GM18505 (cell line): ENCODE results near the gene ZXDC.

Source experiments
- ATAC-seq: cut with Tn5 transposase; IDR thresholded peaks from one replicate; pipeline ENCODE4 v1.9.1; 2021; ENCODE audit not compliant: unreplicated experiment
- POLR2A ChIP-seq: IDR thresholded peaks from 4 replicates; pipeline ENCODE4 v1.6.1; 2011; ENCODE audit warnings: borderline replicate concordance; ENCODE audit not compliant: insufficient read depth, insufficient read length; ENCODE audit errors: extremely low read depth

The ZXDC gene

DNA sequence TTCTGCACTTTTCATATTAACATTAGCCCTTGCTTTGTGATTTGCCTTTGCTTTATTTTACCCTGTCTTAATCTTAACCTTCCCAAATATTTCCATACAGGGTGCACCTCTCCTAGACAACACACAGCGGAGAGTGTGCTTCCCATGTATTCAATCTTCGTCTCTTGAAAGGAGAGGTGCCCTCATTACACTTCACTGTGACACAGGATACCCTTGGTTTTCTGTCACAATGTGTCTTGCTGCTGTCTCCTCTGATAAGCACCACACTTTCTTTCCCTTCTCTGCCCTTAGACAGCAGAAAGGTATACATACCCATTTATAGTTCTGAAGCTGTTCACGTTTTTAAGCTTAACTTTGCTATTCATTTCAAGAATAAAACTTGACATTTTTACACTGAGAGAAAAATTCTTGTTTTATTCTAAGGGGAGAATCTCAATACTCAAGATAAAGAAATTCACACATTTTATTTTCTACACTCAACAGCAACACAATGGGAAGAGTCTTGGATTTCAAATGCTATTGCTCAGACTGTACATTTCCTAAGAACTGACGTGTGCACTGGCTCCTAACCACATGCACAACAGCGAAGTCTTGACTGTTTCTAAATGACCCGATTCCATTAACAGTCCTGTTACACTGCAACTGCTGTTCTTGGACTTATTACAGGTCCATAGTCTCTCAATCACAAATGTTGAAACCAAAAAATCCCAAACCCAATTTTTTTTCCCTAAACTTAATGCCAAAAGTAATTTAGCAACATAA, 21.1 kb downstream of the ZXDC start:
- no peak for ATAC-seq
- TF ChIP-seq POLR2A: no peak

DNA sequence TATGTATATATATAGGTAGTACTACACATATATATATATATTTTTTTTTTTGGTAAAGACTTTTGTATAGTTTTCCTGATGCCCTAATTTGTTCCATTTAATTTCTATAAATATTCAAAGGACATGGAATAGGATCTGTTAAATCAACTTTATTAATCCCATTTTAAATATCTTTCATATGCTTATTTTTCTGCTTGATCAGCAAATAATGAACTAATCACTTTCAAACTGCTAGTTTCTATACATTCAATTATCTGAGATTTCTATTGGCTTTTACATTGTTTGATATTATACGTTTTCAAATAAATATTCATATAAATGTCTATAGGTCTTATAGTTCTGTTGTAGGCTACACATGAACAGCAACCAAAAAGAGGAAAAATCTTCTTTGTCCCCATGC, 21.7 kb downstream of the ZXDC start:
- no peak for TF ChIP-seq POLR2A
- no peak for ATAC-seq

DNA sequence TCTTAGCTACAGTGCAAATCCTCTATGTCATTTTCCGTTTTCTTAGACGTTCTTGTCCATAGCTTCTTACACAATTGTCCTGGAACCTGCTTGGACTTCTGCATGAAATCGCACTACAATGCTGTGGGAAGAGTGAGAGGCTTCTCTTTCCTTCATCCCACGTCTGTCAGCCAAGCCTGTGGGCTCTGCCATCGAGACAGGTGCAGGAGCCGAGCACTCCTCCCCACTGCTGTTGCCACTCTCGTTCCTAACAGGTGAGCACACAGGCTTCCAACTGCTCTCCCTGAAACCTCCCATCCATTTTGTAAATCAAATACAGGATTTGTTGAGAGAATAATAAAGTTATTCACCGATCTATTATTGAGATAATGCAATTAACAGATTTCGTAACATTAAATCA, 23.5 kb downstream of the ZXDC start:
- TF ChIP-seq POLR2A: no peak
- no peak for ATAC-seq

DNA sequence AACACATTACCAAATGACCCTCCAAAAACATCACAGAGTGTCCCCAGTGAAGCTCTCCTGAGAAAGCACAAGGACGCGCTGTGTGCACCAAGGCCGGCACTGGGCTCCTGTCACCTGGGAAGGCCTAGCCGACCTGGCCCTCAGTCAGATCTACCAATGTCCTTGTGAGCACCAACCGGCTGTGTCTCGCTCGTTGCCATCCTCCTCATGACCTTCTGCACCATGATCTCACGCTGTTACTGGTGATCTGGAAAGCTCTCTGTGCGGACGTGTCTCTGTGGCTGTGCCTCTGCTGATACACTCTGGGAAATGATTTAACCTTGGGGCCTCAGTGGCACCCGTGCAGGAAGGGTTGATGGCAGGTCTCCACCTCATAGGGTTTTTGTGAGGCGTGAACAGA, 24.2 kb downstream of the ZXDC start:
- ATAC-seq: no peak
- no peak for TF ChIP-seq POLR2A

DNA sequence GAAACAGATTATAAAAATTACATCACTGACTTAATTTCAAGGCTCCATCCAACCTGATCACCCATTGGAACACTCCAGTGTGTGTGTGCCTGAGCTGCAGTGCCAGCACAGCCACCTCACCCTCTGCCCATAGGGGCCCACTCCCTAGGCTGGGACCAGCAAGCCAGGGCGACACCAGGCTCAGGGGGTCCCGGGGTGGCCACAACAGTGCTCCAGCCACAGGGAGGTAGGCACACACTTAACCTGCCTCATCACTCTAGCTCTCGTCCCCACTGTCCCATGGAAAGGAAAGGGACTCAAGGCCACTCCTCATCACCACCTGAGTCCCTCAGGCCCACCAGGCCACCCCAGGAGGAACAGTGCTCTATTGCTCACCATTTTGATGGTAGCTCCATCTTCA, 24.9 kb downstream of the ZXDC start:
- no peak for TF ChIP-seq POLR2A
- ATAC-seq: no peak

DNA sequence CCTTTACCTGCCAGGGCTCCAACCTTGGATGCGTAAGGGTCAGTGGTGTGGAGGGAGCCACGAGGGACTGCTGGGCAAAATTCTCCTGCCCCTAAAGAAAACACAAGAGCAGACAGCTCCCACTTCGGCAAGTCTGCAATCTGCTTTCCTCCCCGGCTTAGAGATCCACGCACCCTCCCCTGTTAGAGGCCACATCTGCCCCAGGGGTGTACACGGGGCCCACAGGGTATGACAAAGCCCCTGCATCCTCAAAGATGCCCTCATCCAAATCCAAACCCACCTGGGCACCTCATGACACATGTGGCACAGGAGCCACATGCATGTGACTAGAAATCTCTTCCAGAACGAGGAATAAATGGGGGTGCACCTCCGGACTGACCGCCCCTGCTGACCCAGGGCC, 25.5 kb downstream of the ZXDC start:
- TF ChIP-seq POLR2A: no peak
- ATAC-seq: no peak

DNA sequence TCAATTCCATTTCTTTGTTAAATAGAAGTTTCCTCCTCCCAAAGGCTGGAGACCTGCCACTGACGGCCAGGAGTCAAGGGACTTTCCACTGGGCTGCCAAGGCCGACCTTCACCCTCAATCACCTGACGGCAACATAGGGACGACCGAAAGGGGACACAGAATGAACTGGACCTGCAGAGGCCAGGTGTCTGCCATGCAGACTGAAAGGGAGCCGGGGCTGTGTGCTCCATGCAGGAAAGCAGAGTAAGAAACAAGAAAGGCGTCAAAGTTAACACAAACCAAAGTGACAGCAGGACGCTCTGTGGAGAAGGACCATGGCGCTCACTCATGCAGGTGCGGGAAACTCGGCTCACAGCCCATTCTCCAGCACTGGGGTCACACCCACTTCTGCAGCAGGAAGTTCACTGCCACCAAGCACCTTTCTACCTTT, 26.1 kb downstream of the ZXDC start:
- no peak for TF ChIP-seq POLR2A
- no peak for ATAC-seq

DNA sequence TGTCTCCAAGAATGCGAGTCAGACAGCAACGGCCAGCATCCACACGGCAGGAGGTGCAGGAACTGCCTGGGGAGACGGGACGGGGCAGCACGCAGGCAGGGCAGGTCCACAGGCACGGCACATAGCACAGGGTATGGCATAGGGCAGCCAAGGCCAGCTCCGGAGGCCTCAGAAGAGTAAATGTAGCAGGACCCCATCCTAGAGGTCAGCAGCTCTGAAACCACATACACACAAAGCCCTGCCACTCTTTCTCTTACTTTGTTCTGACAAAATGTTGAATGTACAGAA, 26.9 kb downstream of the ZXDC start:
- no peak for TF ChIP-seq POLR2A
- ATAC-seq: no peak

DNA sequence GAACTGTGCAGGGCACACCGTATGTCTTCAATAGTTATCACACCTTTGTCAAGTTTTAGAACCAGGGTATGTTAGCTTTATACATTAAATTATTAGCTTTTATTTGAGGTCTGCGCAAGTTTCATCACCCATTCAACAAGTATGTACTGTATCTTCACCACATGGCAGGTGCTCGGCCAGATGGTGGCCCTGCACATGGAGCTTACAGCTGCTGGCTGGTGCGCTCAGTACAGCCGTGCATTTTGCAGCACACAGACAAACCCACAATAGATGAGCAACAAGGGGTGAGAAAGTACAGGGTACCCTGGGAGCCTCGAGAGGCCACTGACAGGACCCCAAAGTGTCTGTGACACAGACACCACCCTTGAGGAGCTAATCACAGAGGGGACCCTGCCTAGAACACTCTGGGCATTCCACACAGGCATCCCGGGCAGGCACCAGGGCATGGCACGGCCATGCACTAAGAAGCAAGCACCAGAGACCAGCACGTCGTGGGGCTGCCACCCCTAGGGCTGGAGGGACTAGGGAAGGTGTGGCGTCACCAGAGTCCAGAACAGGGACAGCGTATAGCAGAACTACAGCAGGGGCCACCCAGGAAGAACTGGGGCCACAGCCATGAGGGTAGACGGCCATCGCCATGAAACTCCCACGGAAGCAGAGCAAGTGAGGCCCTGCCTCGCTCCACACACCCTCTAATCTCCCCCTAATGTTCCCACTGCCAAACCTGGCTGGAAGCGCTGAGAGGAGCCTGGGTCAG, 27.4 kb downstream of the ZXDC start:
- TF ChIP-seq POLR2A: no peak
- ATAC-seq: no peak

DNA sequence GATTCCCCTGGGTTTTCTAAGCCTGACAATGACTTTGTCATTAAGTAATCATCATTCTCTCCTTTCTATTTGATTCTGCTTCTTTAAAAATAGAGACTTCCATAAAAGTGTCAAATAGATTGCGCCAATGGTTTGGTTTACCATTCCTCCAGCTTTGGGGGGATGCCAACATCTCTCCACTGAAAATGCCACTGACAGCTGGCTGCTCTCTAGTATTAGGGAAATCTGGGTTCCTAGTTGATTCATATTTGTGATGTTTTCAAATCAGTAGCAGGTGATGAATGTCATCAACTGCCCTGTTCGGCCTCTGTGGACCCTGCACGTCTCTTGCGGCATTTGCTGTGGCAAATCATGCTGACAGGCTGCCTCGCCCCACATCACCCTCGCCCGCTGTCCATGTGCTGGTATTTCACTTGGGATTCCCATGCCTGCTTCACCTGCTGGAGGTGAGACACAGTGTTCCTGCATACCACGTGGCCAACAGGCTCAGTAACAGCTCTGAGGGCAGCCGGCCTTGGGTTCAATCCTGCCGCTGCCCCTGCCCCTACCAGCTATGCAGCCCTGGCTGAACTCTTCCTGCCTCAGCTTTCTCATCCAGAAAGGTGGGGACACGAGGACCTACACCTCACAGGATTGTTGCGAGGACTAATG, 28.1 kb downstream of the ZXDC start:
- no peak for ATAC-seq
- no peak for TF ChIP-seq POLR2A

DNA sequence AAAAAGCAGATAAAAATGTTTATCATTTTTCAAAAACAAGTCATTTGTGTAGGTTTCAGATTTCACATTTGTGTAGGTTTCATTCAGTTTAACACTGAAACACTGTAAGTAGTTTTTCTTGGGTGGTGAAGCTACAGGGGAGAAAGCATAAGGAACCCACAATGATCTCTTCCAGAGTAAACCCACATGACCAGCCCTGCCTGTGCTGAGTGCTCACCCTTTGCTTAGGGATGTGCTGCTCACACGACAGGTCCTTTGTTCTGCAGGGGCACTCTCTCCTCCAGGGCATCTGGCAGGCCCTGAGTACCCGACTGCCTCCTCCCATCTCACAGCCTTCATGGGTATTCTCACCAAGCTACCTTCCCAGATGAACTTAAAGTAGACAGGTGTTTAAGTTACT, 28.9 kb downstream of the ZXDC start:
- no peak for TF ChIP-seq POLR2A
- ATAC-seq: no peak

DNA sequence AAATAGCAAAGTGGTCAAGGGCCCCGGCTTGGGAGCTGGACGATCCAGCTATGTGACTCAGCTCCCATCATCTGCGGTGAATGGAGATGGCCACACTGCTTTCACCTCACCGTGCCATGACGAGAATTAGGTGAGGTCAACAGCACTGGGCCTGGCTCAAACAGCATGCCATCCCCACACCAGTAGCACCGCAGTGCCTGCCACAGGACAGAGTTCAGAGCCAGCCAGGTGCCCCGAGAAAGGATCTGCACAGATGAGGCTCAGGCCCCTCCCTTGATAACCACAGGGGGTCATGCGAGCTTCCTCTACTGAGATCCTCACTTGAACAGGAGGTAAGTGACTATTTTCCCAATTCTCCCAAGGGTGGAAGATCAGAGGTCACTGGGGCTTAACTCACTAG, 29.4 kb downstream of the ZXDC start:
- no peak for TF ChIP-seq POLR2A
- no peak for ATAC-seq

DNA sequence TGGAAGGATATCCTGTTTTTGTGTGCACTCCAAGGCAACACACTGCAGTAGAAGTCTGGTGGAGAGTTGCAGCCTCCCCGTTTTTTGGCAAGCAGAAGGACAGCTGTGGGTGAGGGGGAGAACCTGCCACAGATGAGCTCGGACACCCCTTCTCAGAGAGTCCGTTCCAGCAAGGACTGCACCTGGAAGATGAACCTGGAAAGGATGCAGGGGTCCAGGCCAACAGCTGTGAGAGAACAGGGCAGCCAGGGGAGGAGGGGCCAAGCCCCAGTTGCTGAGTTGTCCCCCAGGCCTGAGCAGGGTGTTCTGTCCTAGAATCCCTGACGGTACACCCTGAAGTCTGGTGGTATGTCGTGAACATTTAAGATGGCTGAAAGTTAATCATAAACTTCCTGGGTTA, 30.2 kb downstream of the ZXDC start:
- TF ChIP-seq POLR2A: no peak
- ATAC-seq: no peak

DNA sequence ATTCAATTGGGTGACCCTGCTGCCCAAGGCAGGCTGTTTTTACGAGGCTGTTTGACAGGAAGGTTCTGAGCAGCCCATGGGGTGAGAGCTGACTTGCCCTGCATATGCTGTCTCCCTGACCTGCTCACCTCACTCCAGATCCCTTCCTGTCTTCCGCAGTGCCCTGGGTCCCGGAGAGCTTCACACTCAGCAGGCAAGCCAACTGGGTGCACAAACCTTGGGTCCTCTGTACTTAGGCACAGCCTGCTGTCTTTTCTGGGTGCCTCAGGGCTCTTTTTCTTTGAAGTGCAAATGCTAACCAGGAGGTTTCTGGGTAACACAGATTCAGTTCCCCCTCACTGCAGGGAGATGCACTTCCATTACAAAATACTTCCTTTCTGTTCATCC, 32.8 kb downstream of the ZXDC start:
- no peak for TF ChIP-seq POLR2A
- no peak for ATAC-seq
